ENCODE data around the gene PLCG2.

The PLCG2 gene

DNA sequence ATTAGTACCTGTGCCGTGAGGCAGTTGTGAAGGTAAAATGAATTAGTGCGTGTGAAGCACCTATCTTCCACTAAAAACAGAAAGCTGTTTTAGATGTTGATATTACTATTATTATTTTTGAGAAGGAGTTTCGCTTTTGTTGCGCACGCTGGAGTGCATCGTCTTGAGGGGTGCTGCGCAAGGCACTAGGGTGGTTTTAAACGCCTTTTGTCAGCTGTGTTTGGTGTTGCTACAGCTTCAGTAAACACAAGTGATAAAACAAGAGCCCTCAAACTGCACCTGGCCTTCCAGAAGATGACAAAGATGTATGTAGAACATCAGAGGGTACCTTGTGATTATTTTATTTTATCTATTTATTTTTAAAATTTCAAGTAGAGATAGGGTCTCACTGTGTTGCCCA lies 38.2 kb downstream of the PLCG2 start:
- no peak for DNase-seq

GRCh38 chr16:81817789-81818567 lies 38.9 kb downstream of the PLCG2 start:
- no peak for DNase-seq

GRCh38 chr16:81818568-81818896 lies 39.4 kb downstream of the PLCG2 start:
- DNase-seq, result no peak

GRCh38 chr16:81818905-81819304 lies 39.8 kb downstream of the PLCG2 start:
- DNase-seq, result no peak

DNA sequence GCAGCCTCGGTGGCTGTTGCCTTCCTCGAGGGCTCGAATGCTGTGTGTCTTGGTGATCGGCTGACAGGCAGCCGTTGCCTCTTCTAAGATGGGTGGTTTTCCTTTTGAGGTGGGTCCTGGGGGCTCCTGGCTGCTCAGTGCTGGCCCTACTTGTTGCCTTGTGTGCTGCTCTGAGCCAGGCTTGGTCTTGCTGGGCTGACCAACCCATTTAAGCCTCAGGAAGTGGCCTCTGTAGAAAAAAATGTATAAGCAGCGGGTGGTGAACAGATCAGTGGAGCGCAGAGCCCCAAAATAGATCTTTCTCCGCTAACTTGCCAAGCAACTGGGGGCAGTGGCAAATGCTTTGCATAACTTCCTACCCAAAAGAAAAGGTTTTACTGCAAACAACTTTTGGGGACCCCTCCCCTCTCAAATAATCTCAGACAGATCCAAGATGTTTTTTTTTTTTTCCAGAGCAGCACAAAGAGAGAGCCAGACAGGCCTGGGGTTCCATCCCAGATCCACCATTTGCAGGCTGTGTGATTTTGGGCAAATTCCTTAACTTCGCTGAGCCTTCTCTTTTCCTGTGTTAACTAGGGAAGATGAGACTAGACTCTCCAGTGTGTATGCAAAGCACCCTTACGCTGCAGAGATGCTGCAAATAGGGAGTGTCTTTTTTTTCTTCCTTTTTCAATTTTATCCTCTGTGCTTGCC lies 42.5 kb downstream of the PLCG2 start:
- no peak for DNase-seq

DNA sequence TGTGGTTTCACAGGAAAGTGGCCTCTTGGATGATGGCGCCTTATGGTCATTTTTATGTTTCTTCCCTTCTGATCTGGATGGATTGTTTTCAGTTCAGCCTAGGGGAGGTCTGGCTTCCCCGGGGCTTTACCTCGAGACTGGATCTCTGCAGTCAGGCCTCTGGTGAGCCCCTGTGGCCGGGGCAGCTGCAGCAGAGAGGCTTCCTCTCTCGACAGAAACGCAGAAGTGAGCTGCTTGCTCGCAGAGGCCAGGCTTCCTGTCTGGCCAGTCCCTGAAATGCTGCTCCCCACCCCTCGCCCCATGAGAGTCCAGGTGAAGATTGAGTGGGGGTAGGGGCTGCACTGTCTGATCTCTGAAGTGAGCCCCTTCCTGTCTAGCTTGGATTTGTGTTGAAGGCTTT lies 44.0 kb downstream of the PLCG2 start:
- DNase-seq, result no peak

DNA sequence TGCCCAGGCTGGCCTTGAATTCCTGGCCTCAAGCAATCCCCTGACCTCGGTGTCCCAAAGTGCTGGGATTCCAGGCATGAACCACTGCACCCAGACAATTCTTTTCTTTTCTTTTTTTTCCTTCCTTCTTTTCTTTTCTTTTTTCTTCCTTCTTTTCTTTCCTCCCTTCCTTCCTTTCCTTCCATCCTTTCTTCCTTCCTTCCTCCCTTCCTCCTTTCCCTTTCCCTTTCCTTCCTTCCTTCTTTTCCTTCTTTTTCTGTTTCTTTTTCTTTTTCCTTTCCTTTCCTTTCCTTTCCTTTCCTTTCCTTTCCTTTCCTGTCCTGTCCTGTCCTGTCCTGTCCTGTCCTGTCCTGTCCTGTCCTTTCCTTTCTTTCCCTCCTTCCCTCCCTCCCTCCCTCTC lies 44.6 kb downstream of the PLCG2 start:
- no peak for DNase-seq

DNA sequence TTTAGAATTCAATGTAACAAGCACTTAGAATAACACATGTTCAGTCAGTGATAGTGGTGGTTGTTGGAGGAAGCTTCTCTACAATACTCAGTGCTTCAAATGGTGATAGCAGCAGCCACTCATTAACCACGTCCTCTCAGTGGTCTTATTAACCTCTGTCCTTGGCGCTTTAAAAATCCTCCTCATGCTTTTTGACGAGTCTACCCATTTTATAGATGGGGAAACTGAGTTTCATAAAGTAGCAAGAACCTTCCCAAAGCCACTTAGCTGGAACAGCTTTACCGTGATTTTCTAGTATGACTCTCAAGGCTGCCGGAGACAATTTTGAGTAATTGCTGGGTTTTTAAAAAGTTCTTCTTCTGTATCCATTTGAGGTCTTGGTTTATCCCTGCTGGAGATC lies 47.4 kb downstream of the PLCG2 start:
- no peak for DNase-seq

DNA sequence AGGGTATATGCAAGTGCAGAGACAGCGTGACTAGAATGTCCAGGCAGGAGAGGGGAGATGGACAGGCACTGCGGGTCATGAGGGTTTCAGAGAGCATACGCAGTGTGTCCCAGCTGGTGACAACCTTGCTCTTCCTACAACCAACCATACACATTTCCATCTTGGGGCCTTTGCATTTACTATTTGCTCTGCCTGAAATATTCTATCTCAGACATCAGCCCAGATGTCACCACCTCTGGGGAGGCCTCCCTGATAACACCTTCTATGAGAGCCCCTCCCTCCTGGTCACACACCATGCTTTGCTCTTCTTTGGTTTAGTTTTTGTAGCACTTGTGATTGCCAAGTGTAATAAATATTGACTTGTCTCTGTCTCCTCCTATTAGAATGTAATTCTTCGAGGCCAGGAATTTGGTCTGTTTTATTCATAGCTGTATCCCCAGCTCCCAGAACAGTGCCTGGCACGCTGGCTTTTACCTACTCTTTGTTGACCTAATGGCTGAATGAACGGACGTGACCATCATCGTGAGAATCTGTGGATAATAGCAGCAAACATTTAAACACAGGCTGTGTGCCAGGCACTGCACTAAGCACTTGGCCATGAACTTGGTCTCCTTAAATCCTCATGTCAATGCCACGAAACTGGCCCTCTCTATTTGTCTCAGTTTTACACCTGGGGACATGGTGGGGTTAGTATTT lies 51.9 kb downstream of the PLCG2 start:
- DNase-seq, result no peak

DNA sequence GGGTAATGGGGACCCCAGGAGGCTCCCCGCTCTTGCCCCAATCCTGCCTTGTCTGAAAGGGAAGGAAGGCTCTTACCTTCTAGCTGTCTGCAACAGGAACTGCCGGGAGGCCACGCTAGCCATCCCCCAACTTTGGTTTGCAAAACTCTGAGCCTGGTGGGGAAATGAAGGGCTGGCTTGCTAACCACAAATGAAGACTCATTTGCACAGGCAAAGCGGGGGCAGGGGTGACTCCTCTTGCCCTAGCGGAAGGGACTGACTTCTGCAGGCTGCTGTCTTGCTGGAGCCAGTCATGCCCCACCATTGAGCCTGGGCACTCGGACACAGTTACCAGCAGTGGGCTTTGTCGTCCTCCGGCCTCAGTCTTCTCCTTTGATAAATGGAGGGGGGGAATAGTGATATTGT lies 52.6 kb downstream of the PLCG2 start:
- DNase-seq, result peak; percentile 70 to 71

DNA sequence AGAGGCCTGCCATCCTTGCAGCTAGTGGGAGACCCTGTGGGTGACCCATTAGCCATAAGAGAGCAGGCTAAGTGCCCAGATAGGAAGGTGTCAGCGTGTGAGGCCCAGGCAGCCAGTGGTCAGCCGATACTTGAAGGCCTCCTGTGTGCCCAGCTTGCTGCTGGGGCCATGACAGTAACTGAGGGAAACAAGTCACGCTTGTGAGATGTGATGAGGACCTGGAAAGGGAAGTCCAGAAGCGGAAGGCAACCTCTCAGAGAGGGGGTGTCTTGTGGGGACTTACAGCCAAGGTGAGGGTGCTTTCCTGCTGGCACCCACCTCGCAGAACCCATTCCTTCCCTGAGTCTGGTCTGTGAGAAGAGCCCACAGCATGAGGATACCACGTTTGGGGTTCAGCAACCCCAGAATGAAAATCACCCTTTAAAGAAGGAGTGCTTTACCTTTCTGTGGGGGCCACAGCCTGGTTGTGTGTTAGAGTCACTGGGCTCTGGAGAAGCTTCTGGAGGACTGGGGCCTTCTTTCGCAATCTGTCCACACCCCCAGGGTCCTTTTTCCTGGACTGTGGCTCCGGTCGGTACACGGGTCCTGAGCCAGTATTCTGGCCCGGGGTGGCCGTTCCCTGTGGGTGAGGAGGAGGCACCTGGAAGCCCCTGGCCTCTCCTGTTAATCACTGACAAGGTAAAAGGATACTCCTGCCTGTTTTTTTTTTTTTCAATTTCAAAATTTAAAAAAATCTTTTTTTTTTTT lies 53.9 kb downstream of the PLCG2 start:
- DNase-seq, result no peak

GRCh38 chr16:81833751-81834150 lies 54.7 kb downstream of the PLCG2 start:
- no peak for DNase-seq

DNA sequence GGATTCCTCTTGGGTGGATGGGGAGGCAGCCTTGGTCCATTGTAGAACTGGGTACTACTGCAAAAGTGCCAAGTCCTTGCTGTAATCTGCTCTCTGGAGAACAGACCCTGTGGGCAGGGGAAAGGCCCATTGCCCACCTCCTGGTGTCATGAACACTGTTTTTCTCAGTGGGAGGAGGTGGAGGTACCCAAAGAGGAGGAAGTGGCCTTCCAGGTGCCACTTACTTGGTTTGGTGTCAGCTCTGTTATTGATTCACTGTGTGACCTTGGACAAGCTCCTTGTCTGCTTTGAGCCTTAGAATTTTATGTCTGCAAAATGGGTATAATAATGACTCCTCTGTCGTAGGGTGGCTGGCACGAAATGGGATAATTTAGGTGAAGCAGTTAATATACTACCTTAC lies 55.8 kb downstream of the PLCG2 start:
- DNase-seq, result no peak

GRCh38 chr16:81836279-81837054 lies 57.4 kb downstream of the PLCG2 start:
- no peak for DNase-seq

GRCh38 chr16:81837312-81837751 lies 58.2 kb downstream of the PLCG2 start:
- DNase-seq, result no peak

DNA sequence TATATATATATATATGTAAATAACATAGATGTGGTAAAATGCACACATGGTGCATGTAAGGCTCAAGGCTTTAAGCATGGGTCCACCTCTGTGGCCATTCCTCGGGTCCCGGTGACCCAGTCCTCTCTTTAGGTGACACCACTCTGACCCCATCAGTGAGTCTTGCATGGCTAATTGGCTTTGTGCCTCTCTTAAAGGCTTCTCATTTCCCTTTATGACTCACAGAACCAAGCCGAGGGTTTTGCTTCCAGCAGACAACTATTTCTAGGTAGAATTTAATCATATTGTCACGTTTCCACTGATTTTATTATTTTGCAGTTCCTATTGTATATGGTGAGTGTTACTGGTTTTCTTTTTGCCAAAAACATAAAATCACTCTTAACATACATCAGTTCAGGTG lies 59.7 kb downstream of the PLCG2 start:
- no peak for DNase-seq

- DNase-seq, result no peak
Observed at GRCh38 chr16:81841722-81842121, 62.6 kb downstream of the PLCG2 start.

DNA sequence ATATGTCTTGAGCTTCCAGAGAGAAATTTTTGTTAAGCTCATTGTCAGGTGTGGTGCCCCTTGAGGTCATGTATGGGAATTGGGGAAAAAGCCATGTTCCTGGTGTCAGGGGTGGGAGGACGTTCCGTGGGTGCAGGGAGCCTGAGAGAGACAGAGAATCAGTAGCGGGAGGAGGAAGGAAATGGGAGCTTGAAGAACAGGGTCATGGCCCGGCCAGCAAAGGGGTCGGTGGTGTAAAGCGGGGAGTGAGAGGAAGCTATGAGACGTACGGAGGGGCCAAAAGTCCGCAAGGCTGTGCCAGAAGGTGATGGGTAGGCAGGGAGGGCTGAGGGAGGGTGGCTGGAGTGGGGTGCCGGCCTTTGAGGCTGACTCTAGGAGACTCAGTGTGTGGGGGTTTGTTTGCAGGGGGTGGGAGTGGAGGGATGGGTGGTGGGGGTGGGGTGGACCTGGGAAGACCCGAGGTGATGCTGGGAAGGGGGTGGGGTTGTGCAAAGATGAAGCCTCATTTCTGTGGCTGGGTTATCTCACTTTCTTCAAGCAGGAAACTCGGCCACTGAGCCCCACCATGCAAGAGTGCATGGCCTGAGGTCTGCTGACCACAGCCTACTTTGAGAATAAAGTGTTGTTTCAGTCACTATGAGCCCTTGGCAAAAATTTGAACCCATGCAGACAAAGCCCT lies 63.6 kb downstream of the PLCG2 start:
- DNase-seq, result no peak

GRCh38 chr16:81843243-81843582 lies 64.1 kb downstream of the PLCG2 start:
- DNase-seq, result no peak

- no peak for DNase-seq
Observed at GRCh38 chr16:81843683-81844082, 64.6 kb downstream of the PLCG2 start.

GRCh38 chr16:81846105-81846504 lies 67.0 kb downstream of the PLCG2 start:
- DNase-seq, result no peak

DNA sequence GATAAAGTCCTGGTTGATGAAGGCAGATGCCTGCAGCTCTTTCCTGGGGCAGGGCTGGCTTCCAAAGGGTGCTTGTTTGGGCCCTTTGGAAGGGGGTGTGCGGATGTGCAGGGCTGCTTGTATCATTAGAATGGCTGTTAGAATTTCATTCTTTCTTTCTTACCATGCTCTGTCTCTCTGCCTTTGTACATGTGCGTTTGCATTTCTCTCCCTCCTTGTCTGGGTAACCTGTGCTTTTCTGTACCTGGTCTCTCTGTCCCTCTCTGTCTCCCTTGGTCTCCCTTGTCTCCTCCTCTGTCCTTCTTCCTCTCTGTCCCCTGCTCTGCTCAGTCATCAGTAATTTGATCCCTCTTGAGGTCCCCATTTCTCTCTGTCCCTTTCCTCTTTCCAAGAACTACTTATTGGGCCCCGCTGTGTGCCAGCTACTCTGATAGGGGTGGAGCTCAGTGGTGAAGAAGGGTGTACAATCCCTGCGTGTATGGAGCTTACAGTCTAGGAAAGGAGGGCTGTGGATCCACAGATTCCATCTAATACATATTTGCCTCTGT lies 69.3 kb downstream of the PLCG2 start:
- no peak for DNase-seq
